GM12891 (cell line): Measurements from ENCODE around the gene MOB3C.

ENCODE experiments used
- DNase-seq: peaks from one replicate; pipeline ENCODE4 v3.0.0; 2011; ENCODE audit warnings: low spot score; ENCODE audit not compliant: insufficient read length
- FAIRE-seq: peaks from 2 replicates; lab custom pipeline; 2011; peaks lifted over from hg19 to GRCh38; lab: Jason Lieb, UNC
- PAX5 ChIP-seq: IDR thresholded peaks from 2 replicates; pipeline ENCODE4 v1.6.1; 2011; ENCODE audit warnings: low read length, moderate library complexity, mild to moderate bottlenecking; ENCODE audit not compliant: insufficient read depth, severe bottlenecking
- POLR2A ChIP-seq: IDR thresholded peaks from 2 replicates; pipeline ENCODE4 v1.6.1; 2011; ENCODE audit warnings: low read depth, low read length, control low read depth
- POLR2AphosphoS5 ChIP-seq: IDR thresholded peaks from 2 replicates; pipeline ENCODE4 v1.6.1; 2011; ENCODE audit warnings: low read depth, low read length, control low read depth
- POU2F2 ChIP-seq: IDR thresholded peaks from 2 replicates; pipeline ENCODE4 v1.6.1; 2011; ENCODE audit warnings: low read depth, mild to moderate bottlenecking, control low read depth, low read length, moderate library complexity
- SPI1 ChIP-seq: IDR thresholded peaks from 2 replicates; pipeline ENCODE4 v1.6.1; 2011; ENCODE audit warnings: low read depth, low read length, control low read depth
- TAF1 ChIP-seq: IDR thresholded peaks from 2 replicates; pipeline ENCODE4 v1.6.1; 2011; ENCODE audit warnings: low read depth, low read length, control low read depth

The MOB3C gene

GRCh38 chr1:46596036-46596435 is 20.6 kb downstream of the MOB3C start:
- DNase-seq (no peak), FAIRE-seq (no peak)
- no peak for TF ChIP-seq POLR2A
- TF ChIP-seq POLR2AphosphoS5, result no peak
- no peak for TF ChIP-seq POU2F2
- TF ChIP-seq PAX5, result no peak
- TF ChIP-seq SPI1, result no peak
- no peak for TF ChIP-seq TAF1

GRCh38 chr1:46595127-46595526 is 21.5 kb downstream of the MOB3C start:
- DNase-seq, result no peak
- FAIRE-seq, result no peak
- TF ChIP-seq TAF1, result no peak
- no peak for TF ChIP-seq POU2F2
- TF ChIP-seq POLR2A, result no peak
- no peak for TF ChIP-seq PAX5
- TF ChIP-seq POLR2AphosphoS5, result no peak
- no peak for TF ChIP-seq SPI1

GRCh38 chr1:46594063-46594462 is 22.5 kb downstream of the MOB3C start:
- TF ChIP-seq POLR2A (no peak), SPI1 (no peak), PAX5 (no peak), TAF1 (no peak)
- no peak for FAIRE-seq
- DNase-seq, result no peak

- FAIRE-seq, result no peak
- no peak for TF ChIP-seq SPI1
- no peak for TF ChIP-seq POU2F2
- no peak for TF ChIP-seq TAF1
- TF ChIP-seq PAX5, result no peak
- no peak for TF ChIP-seq POLR2A
- TF ChIP-seq POLR2AphosphoS5, result no peak
- no peak for DNase-seq
These were observed 23.8 kb downstream of the MOB3C start for GRCh38 chr1:46592823-46593222.

- FAIRE-seq, result no peak
- DNase-seq, result no peak
- no peak for TF ChIP-seq POLR2A
- no peak for TF ChIP-seq TAF1
- no peak for TF ChIP-seq SPI1
- TF ChIP-seq PAX5, result no peak
- no peak for TF ChIP-seq POLR2AphosphoS5
- no peak for TF ChIP-seq POU2F2
These were observed 27.1 kb downstream of the MOB3C start for GRCh38 chr1:46589529-46589928.

- FAIRE-seq (no peak), DNase-seq (no peak)
These were observed 29.5 kb downstream of the MOB3C start for GRCh38 chr1:46587069-46587468.

GRCh38 chr1:46585312-46585938 is 31.2 kb downstream of the MOB3C start:
- no peak for DNase-seq
- FAIRE-seq, result no peak

More at GRCh38 chr1:46587069-46587468, 29.5 kb downstream of the MOB3C start:
- TF ChIP-seq POLR2AphosphoS5 (no peak), PAX5 (no peak), TAF1 (no peak), POLR2A (no peak), SPI1 (no peak), POU2F2 (no peak)

GRCh38 chr1:46583494-46583893 is 33.1 kb downstream of the MOB3C start:
- no peak for DNase-seq
- TF ChIP-seq POU2F2 (no peak), PAX5 (no peak), POLR2A (no peak), POLR2AphosphoS5 (no peak), TAF1 (no peak), SPI1 (no peak)
- FAIRE-seq, result no peak

More at GRCh38 chr1:46585312-46585938, 31.2 kb downstream of the MOB3C start:
- no peak for TF ChIP-seq SPI1
- TF ChIP-seq POLR2A, result no peak
- no peak for TF ChIP-seq POLR2AphosphoS5
- no peak for TF ChIP-seq PAX5
- no peak for TF ChIP-seq TAF1
- TF ChIP-seq POU2F2, result no peak

GRCh38 chr1:46582972-46583371 is 33.6 kb downstream of the MOB3C start:
- DNase-seq (no peak), FAIRE-seq (no peak)
- TF ChIP-seq POLR2A, result no peak
- TF ChIP-seq PAX5, result no peak
- TF ChIP-seq TAF1, result no peak
- TF ChIP-seq POLR2AphosphoS5, result no peak
- TF ChIP-seq POU2F2, result no peak
- TF ChIP-seq SPI1, result no peak
